HCT116 (cell line): ENCODE measurements around the gene DOCK3. TPM values are rescaled to one million over a fixed set of nuclear protein-coding genes. Genes with fewer than 3 reads are reported as not detected.

Experiments used
- ATAC-seq: fragments of 200-7000 bp; cut with Tn5 transposase; 2 replicates; pipeline ENCODE4 v1.9.1; 2020; ENCODE audit warnings: mild to moderate bottlenecking, moderate library complexity
- BruUV-seq: library from RNA; stranded (reverse); fragments of 400-500 nt; replicated peaks from 2 replicates; lab custom pipeline; 2021; lab: Mats Ljungman, UMichigan
- CTCF ChIA-PET: fragments of 300-600 bp; sonication (Branson Sonifier 250); formaldehyde crosslinking; loops from one replicate; lab custom pipeline; 2021; ENCODE audit warnings: antibody characterized with exemption; lab: Charles Lee
- POLR2A ChIA-PET: fragments of 300-600, 350-600 bp; sonication (Branson Sonifier 250); formaldehyde crosslinking; loops from one replicate; lab custom pipeline; 2021; ENCODE audit warnings: antibody characterized with exemption; lab: Charles Lee
- RAD21 ChIA-PET, 2 experiments: fragments of 300-600 bp; sonication (Branson Sonifier 250); formaldehyde crosslinking; loops; one replicate each; lab custom pipeline; 2023; ENCODE audit warnings: low total read pairs in 2 of 2; ENCODE audit not compliant: uncharacterized antibody in 2 of 2, unreplicated experiment in 2 of 2, low non-redundant PET in 1 of 2; lab: Charles Lee
- DNase-seq: peaks from one replicate; pipeline ENCODE4 v3.0.0-alpha.2; 2010; ENCODE audit warnings: low read depth, low spot score
- H2AFZ ChIP-seq: fragments of 200-600 bp; shearing (Covaris generic), sonication (generic); 2 replicates; pipeline ENCODE4 v1.6.1; 2017; ENCODE audit warnings: low read depth, mixed run types, mixed read lengths, antibody characterized with exemption, low read length; ENCODE audit not compliant: poor library complexity, severe bottlenecking
- H3K27ac ChIP-seq: 2 replicates; pipeline ENCODE4 v1.5.1; 2012; ENCODE audit warnings: low read depth, low read length
- H3K27me3 ChIP-seq: fragments of 200-600 bp; sonication (generic); 2 replicates; pipeline ENCODE4 v1.6.1; 2016; ENCODE audit warnings: mixed run types, low read length, mixed read lengths; ENCODE audit not compliant: insufficient read depth
- H3K36me3 ChIP-seq, 2 experiments: fragments of 200-500 bp in 1 of 2; fragments of 200-600 bp in 1 of 2; sonication (Bioruptor generic) in 1 of 2; sonication (generic) in 1 of 2; 2 replicates each; pipeline versions ENCODE4 v1.5.1 to v1.6.1; 2014 to 2016; ENCODE audit warnings: low read length in 2 of 2, inconsistent platforms in 1 of 2, mixed read lengths in 1 of 2, mixed run types in 1 of 2; ENCODE audit not compliant: insufficient read depth in 2 of 2, control insufficient read depth in 1 of 2
- H3K4me1 ChIP-seq, 2 experiments: fragments of 200-600 bp in 1 of 2; sonication (generic) in 1 of 2; 2 replicates each; pipeline versions ENCODE4 v1.5.1 to v1.6.1; 2012 to 2017; ENCODE audit warnings: low read length in 2 of 2, inconsistent platforms in 1 of 2, mild to moderate bottlenecking in 1 of 2, mixed read lengths in 1 of 2, mixed run types in 1 of 2, moderate library complexity in 1 of 2; ENCODE audit not compliant: insufficient read depth in 2 of 2, control insufficient read depth in 1 of 2
- H3K4me2 ChIP-seq: fragments of 200-600 bp; sonication (generic); 2 replicates; pipeline ENCODE4 v1.6.1; 2017; ENCODE audit warnings: mixed run types, low read length, mixed read lengths
- H3K4me3 ChIP-seq, 2 experiments: fragments of 200-600 bp in 1 of 2; sonication (generic) in 1 of 2; replicated peaks in 1 of 2; 2 replicates each; pipeline ENCODE4 v1.5.1; 2011 to 2016; ENCODE audit warnings: low read length in 2 of 2, control low read depth in 1 of 2, low read depth in 1 of 2, mild to moderate bottlenecking in 1 of 2, mixed read lengths in 1 of 2, mixed run types in 1 of 2
- H3K79me2 ChIP-seq: fragments of 200-600 bp; sonication (generic); 2 replicates; pipeline ENCODE4 v1.6.1; 2017; ENCODE audit warnings: mild to moderate bottlenecking, mixed run types, low read length, moderate library complexity, mixed read lengths; ENCODE audit not compliant: insufficient read depth
- H3K9ac ChIP-seq: fragments of 200-600 bp; sonication (generic); 2 replicates; pipeline ENCODE4 v1.6.1; 2016; ENCODE audit warnings: low read length, mixed read lengths
- H3K9me2 ChIP-seq: fragments of 200-600 bp; sonication (generic), shearing (Covaris generic); 2 replicates; pipeline ENCODE4 v1.6.1; 2017; ENCODE audit warnings: mixed run types, mild to moderate bottlenecking, moderate library complexity; ENCODE audit not compliant: insufficient read depth
- H3K9me3 ChIP-seq, 2 experiments: fragments of 200-500 bp in 1 of 2; fragments of 200-600 bp in 1 of 2; sonication (Bioruptor generic) in 1 of 2; sonication (generic) in 1 of 2; 2 replicates each; pipeline ENCODE4 v1.6.1; 2014 to 2017; ENCODE audit warnings: low read length in 2 of 2, mixed read lengths in 2 of 2, inconsistent platforms in 1 of 2, low read depth in 1 of 2, mild to moderate bottlenecking in 1 of 2, mixed run types in 1 of 2, moderate library complexity in 1 of 2; ENCODE audit not compliant: control insufficient read depth in 1 of 2, insufficient read depth in 1 of 2
- H4K20me1 ChIP-seq: fragments of 200-600 bp; sonication (generic), shearing (Covaris generic); 2 replicates; pipeline ENCODE4 v1.6.1; 2017; ENCODE audit warnings: mixed run types, mild to moderate bottlenecking, moderate library complexity; ENCODE audit not compliant: insufficient read depth
- ATF3 ChIP-seq: IDR thresholded peaks from 2 replicates; pipeline ENCODE4 v1.6.1; 2012
- CBX3 ChIP-seq: IDR thresholded peaks from 2 replicates; pipeline ENCODE4 v1.6.1; 2012; ENCODE audit warnings: low read depth
- CEBPB ChIP-seq: IDR thresholded peaks from 2 replicates; pipeline ENCODE4 v1.6.1; 2012; ENCODE audit warnings: low read depth
- EZH2phosphoT487 ChIP-seq: fragments of 200-600 bp; IDR thresholded peaks from 2 replicates; pipeline ENCODE4 v1.6.1; 2018; ENCODE audit warnings: antibody characterized with exemption, borderline replicate concordance
- FOSL1 ChIP-seq: IDR thresholded peaks from 2 replicates; pipeline ENCODE4 v1.6.1; 2012; ENCODE audit warnings: low read depth
- JUND ChIP-seq: IDR thresholded peaks from 2 replicates; pipeline ENCODE4 v1.6.1; 2012
- POLR2A ChIP-seq: IDR thresholded peaks from 2 replicates; pipeline ENCODE4 v1.7.0; 2011; ENCODE audit warnings: borderline replicate concordance; ENCODE audit not compliant: insufficient read depth, insufficient read length; ENCODE audit errors: extremely low read depth
- POLR2AphosphoS5 ChIP-seq: IDR thresholded peaks from 2 replicates; pipeline ENCODE4 v1.6.1; 2011; ENCODE audit warnings: mild to moderate bottlenecking, low read depth, low read length, moderate library complexity
- SP1 ChIP-seq: IDR thresholded peaks from 2 replicates; pipeline ENCODE4 v1.6.1; 2012; ENCODE audit warnings: low read depth
- SRF ChIP-seq: IDR thresholded peaks from 2 replicates; pipeline ENCODE4 v1.6.1; 2012; ENCODE audit warnings: low read depth
- TCF7L2 ChIP-seq: IDR thresholded peaks from 2 replicates; pipeline ENCODE4 v1.7.0; 2011; ENCODE audit warnings: borderline replicate concordance, inconsistent platforms; ENCODE audit not compliant: insufficient read depth, insufficient read length; ENCODE audit errors: extremely low read depth
- YY1 ChIP-seq: IDR thresholded peaks from 2 replicates; pipeline ENCODE4 v1.6.1; 2011; ENCODE audit warnings: low read length, low read depth, moderate library complexity, mild to moderate bottlenecking; ENCODE audit not compliant: insufficient replicate concordance; ENCODE audit errors: extremely low read depth
- ZBTB33 ChIP-seq: IDR thresholded peaks from 2 replicates; pipeline ENCODE4 v1.6.1; 2011; ENCODE audit warnings: mild to moderate bottlenecking, low read length, moderate library complexity; ENCODE audit not compliant: insufficient replicate concordance; ENCODE audit errors: extremely low read depth
- ZFX ChIP-seq: fragments of 450-650 bp; IDR thresholded peaks from 2 replicates; pipeline ENCODE4 v1.6.1; 2017
- ZNF274 ChIP-seq: fragments of 200-500 bp; sonication (Bioruptor generic); IDR thresholded peaks from 2 replicates; pipeline ENCODE4 v1.6.1; 2014; ENCODE audit warnings: mild to moderate bottlenecking, low read depth, low read length, inconsistent platforms
- intact Hi-C: fragments of 100-400 bp; cut with micrococcal nuclease; formaldehyde crosslinking; loops from 2 replicates; pipeline ENCODE4 v1.10.0; 2022
- total RNA-seq: library from RNA; stranded (reverse); gene quantifications from one replicate; pipeline ENCODE4 v1.2.1, GENCODE V29; 2021; ENCODE audit not compliant: unreplicated experiment
- TF ChIP-seq, protein P1 (sequence below): IDR thresholded peaks from 2 replicates; pipeline ENCODE4 v1.6.1; 2012

DOCK3 gene
- total RNA-seq, 1 experiment from 2014 or later = 4.2 TPM

DNA sequence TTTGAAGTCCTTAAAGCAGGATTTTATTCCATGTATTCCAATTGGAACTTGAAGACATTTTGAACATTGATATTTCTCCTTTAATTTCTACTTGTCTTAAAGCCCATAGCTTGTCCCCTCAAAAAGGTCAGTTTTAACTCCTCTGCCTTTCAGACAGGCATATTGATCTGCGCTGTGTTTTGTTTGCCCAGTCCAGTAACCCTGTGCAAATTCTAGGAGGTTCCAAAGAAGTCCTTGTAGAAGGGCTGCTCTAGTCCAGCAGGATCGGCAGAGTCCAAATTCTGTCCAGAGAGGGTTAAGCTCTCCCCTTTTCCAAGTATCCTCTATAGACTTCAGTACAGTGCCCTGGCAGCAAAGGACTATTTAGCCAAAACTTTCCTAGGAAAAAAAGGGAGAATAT, 604.7 kb downstream of the DOCK3 start:
- ATAC-seq (no peak), DNase-seq (no peak)
- H3K27me3 ChIP-seq = no peaks in the 10 kb centered on the region
- intact Hi-C loops = no loop called here
- H3K4me3 ChIP-seq = no peak overlapping the region
- H3K9me3 ChIP-seq = no peaks in the 10 kb centered on the region
- H3K9ac ChIP-seq = no peak overlapping the region
- no peaks in the 10 kb centered on the region for H3K36me3 ChIP-seq
- no peak overlapping the region for H3K27ac ChIP-seq
- H3K9me2 ChIP-seq = no peaks in the 10 kb centered on the region
- TF ChIP-seq YY1 = no peak
- TF ChIP-seq CEBPB = no peak
- no peak for TF ChIP-seq JUND
- TF ChIP-seq CBX3 = no peak
- no peak for TF ChIP-seq POLR2A
- TF ChIP-seq EZH2phosphoT487 = no peak
- TF ChIP-seq, protein P1, sequence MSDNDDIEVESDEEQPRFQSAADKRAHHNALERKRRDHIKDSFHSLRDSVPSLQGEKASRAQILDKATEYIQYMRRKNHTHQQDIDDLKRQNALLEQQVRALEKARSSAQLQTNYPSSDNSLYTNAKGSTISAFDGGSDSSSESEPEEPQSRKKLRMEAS = no peak
- no peak for TF ChIP-seq POLR2AphosphoS5
- TF ChIP-seq ATF3 = no peak
- TF ChIP-seq ZBTB33 = no peak
- no peak for TF ChIP-seq ZNF274
- no peak for TF ChIP-seq TCF7L2
- no peak for TF ChIP-seq SP1
- TF ChIP-seq SRF = no peak
- TF ChIP-seq ZFX = no peak
- no peak for TF ChIP-seq FOSL1
- H4K20me1 ChIP-seq = no peaks in the 10 kb centered on the region
- no peaks in the 10 kb centered on the region for H3K4me1 ChIP-seq
- H3K4me2 ChIP-seq = no peak overlapping the region
- H3K79me2 ChIP-seq = no peaks in the 10 kb centered on the region
- no TSS peak for BruUV-seq
- ChIA-PET CTCF (no interaction called here), POLR2A (no interaction called here), RAD21 (no interaction called here)
- H2AFZ ChIP-seq = no peak overlapping the region
